HCT116 (cell line): ENCODE results near the gene CAMK2D. TPM values are rescaled to one million over a fixed set of nuclear protein-coding genes. Genes with fewer than 3 reads are reported as not detected.
A peak's percentile ranks its signal among the peaks of the same experiment; 100 is the strongest.

ENCODE experiments used
- ATAC-seq: fragments of 200-7000 bp; cut with Tn5 transposase; 2 replicates; pipeline ENCODE4 v1.9.1; 2020; ENCODE audit warnings: mild to moderate bottlenecking, moderate library complexity
- BruUV-seq: library from RNA; stranded (reverse); fragments of 400-500 nt; replicated peaks from 2 replicates; lab custom pipeline; 2021; lab: Mats Ljungman, UMichigan
- CTCF ChIA-PET: fragments of 300-600 bp; sonication (Branson Sonifier 250); formaldehyde crosslinking; loops from one replicate; lab custom pipeline; 2021; ENCODE audit warnings: antibody characterized with exemption; lab: Charles Lee
- POLR2A ChIA-PET: fragments of 300-600, 350-600 bp; sonication (Branson Sonifier 250); formaldehyde crosslinking; loops from one replicate; lab custom pipeline; 2021; ENCODE audit warnings: antibody characterized with exemption; lab: Charles Lee
- RAD21 ChIA-PET, 2 experiments: fragments of 300-600 bp; sonication (Branson Sonifier 250); formaldehyde crosslinking; loops; one replicate each; lab custom pipeline; 2023; ENCODE audit warnings: low total read pairs in 2 of 2; ENCODE audit not compliant: uncharacterized antibody in 2 of 2, unreplicated experiment in 2 of 2, low non-redundant PET in 1 of 2; lab: Charles Lee
- DNase-seq: peaks from one replicate; pipeline ENCODE4 v3.0.0-alpha.2; 2010; ENCODE audit warnings: low read depth, low spot score
- H2AFZ ChIP-seq: fragments of 200-600 bp; shearing (Covaris generic), sonication (generic); 2 replicates; pipeline ENCODE4 v1.6.1; 2017; ENCODE audit warnings: low read depth, mixed run types, mixed read lengths, antibody characterized with exemption, low read length; ENCODE audit not compliant: poor library complexity, severe bottlenecking
- H3K27ac ChIP-seq: 2 replicates; pipeline ENCODE4 v1.5.1; 2012; ENCODE audit warnings: low read depth, low read length
- H3K27me3 ChIP-seq: fragments of 200-600 bp; sonication (generic); 2 replicates; pipeline ENCODE4 v1.6.1; 2016; ENCODE audit warnings: mixed run types, low read length, mixed read lengths; ENCODE audit not compliant: insufficient read depth
- H3K36me3 ChIP-seq, 2 experiments: fragments of 200-500 bp in 1 of 2; fragments of 200-600 bp in 1 of 2; sonication (Bioruptor generic) in 1 of 2; sonication (generic) in 1 of 2; 2 replicates each; pipeline versions ENCODE4 v1.5.1 to v1.6.1; 2014 to 2016; ENCODE audit warnings: low read length in 2 of 2, inconsistent platforms in 1 of 2, mixed read lengths in 1 of 2, mixed run types in 1 of 2; ENCODE audit not compliant: insufficient read depth in 2 of 2, control insufficient read depth in 1 of 2
- H3K4me1 ChIP-seq, 2 experiments: fragments of 200-600 bp in 1 of 2; sonication (generic) in 1 of 2; 2 replicates each; pipeline versions ENCODE4 v1.5.1 to v1.6.1; 2012 to 2017; ENCODE audit warnings: low read length in 2 of 2, inconsistent platforms in 1 of 2, mild to moderate bottlenecking in 1 of 2, mixed read lengths in 1 of 2, mixed run types in 1 of 2, moderate library complexity in 1 of 2; ENCODE audit not compliant: insufficient read depth in 2 of 2, control insufficient read depth in 1 of 2
- H3K4me2 ChIP-seq: fragments of 200-600 bp; sonication (generic); 2 replicates; pipeline ENCODE4 v1.6.1; 2017; ENCODE audit warnings: mixed run types, low read length, mixed read lengths
- H3K4me3 ChIP-seq, 2 experiments: fragments of 200-600 bp in 1 of 2; sonication (generic) in 1 of 2; replicated peaks in 1 of 2; 2 replicates each; pipeline ENCODE4 v1.5.1; 2011 to 2016; ENCODE audit warnings: low read length in 2 of 2, control low read depth in 1 of 2, low read depth in 1 of 2, mild to moderate bottlenecking in 1 of 2, mixed read lengths in 1 of 2, mixed run types in 1 of 2
- H3K79me2 ChIP-seq: fragments of 200-600 bp; sonication (generic); 2 replicates; pipeline ENCODE4 v1.6.1; 2017; ENCODE audit warnings: mild to moderate bottlenecking, mixed run types, low read length, moderate library complexity, mixed read lengths; ENCODE audit not compliant: insufficient read depth
- H3K9ac ChIP-seq: fragments of 200-600 bp; sonication (generic); 2 replicates; pipeline ENCODE4 v1.6.1; 2016; ENCODE audit warnings: low read length, mixed read lengths
- H3K9me2 ChIP-seq: fragments of 200-600 bp; sonication (generic), shearing (Covaris generic); 2 replicates; pipeline ENCODE4 v1.6.1; 2017; ENCODE audit warnings: mixed run types, mild to moderate bottlenecking, moderate library complexity; ENCODE audit not compliant: insufficient read depth
- H3K9me3 ChIP-seq, 2 experiments: fragments of 200-500 bp in 1 of 2; fragments of 200-600 bp in 1 of 2; sonication (Bioruptor generic) in 1 of 2; sonication (generic) in 1 of 2; 2 replicates each; pipeline ENCODE4 v1.6.1; 2014 to 2017; ENCODE audit warnings: low read length in 2 of 2, mixed read lengths in 2 of 2, inconsistent platforms in 1 of 2, low read depth in 1 of 2, mild to moderate bottlenecking in 1 of 2, mixed run types in 1 of 2, moderate library complexity in 1 of 2; ENCODE audit not compliant: control insufficient read depth in 1 of 2, insufficient read depth in 1 of 2
- H4K20me1 ChIP-seq: fragments of 200-600 bp; sonication (generic), shearing (Covaris generic); 2 replicates; pipeline ENCODE4 v1.6.1; 2017; ENCODE audit warnings: mixed run types, mild to moderate bottlenecking, moderate library complexity; ENCODE audit not compliant: insufficient read depth
- CBX3 ChIP-seq: IDR thresholded peaks from 2 replicates; pipeline ENCODE4 v1.6.1; 2012; ENCODE audit warnings: low read depth
- EZH2phosphoT487 ChIP-seq: fragments of 200-600 bp; IDR thresholded peaks from 2 replicates; pipeline ENCODE4 v1.6.1; 2018; ENCODE audit warnings: antibody characterized with exemption, borderline replicate concordance
- FOSL1 ChIP-seq: IDR thresholded peaks from 2 replicates; pipeline ENCODE4 v1.6.1; 2012; ENCODE audit warnings: low read depth
- JUND ChIP-seq: IDR thresholded peaks from 2 replicates; pipeline ENCODE4 v1.6.1; 2012
- POLR2A ChIP-seq: IDR thresholded peaks from 2 replicates; pipeline ENCODE4 v1.7.0; 2011; ENCODE audit warnings: borderline replicate concordance; ENCODE audit not compliant: insufficient read depth, insufficient read length; ENCODE audit errors: extremely low read depth
- RAD21 ChIP-seq: IDR thresholded peaks from 2 replicates; pipeline ENCODE4 v1.6.1; 2012; ENCODE audit warnings: low read depth, mild to moderate bottlenecking
- SP1 ChIP-seq: IDR thresholded peaks from 2 replicates; pipeline ENCODE4 v1.6.1; 2012; ENCODE audit warnings: low read depth
- SRF ChIP-seq: IDR thresholded peaks from 2 replicates; pipeline ENCODE4 v1.6.1; 2012; ENCODE audit warnings: low read depth
- TCF7L2 ChIP-seq: IDR thresholded peaks from 2 replicates; pipeline ENCODE4 v1.7.0; 2011; ENCODE audit warnings: borderline replicate concordance, inconsistent platforms; ENCODE audit not compliant: insufficient read depth, insufficient read length; ENCODE audit errors: extremely low read depth
- ZFX ChIP-seq: fragments of 450-650 bp; IDR thresholded peaks from 2 replicates; pipeline ENCODE4 v1.6.1; 2017
- ZNF274 ChIP-seq: fragments of 200-500 bp; sonication (Bioruptor generic); IDR thresholded peaks from 2 replicates; pipeline ENCODE4 v1.6.1; 2014; ENCODE audit warnings: mild to moderate bottlenecking, low read depth, low read length, inconsistent platforms
- intact Hi-C: fragments of 100-400 bp; cut with micrococcal nuclease; formaldehyde crosslinking; loops from 2 replicates; pipeline ENCODE4 v1.10.0; 2022
- total RNA-seq: library from RNA; stranded (reverse); gene quantifications from one replicate; pipeline ENCODE4 v1.2.1, GENCODE V29; 2021; ENCODE audit not compliant: unreplicated experiment
- TF ChIP-seq, protein P1 (sequence below): IDR thresholded peaks from 2 replicates; pipeline ENCODE4 v1.6.1; 2012
- TF ChIP-seq, protein P2 (sequence below): IDR thresholded peaks from 2 replicates; pipeline ENCODE4 v1.6.1; 2011; ENCODE audit warnings: mild to moderate bottlenecking, low read length, moderate library complexity; ENCODE audit not compliant: insufficient replicate concordance; ENCODE audit errors: extremely low read depth
- TF ChIP-seq, protein P3 (sequence below): IDR thresholded peaks from 2 replicates; pipeline ENCODE4 v1.6.1; 2012
- TF ChIP-seq, protein P4 (sequence below): IDR thresholded peaks from 2 replicates; pipeline ENCODE4 v1.6.1; 2012; ENCODE audit warnings: low read depth

CAMK2D gene
- total RNA-seq, 1 experiment from 2014 or later = 67.0 TPM

DNA sequence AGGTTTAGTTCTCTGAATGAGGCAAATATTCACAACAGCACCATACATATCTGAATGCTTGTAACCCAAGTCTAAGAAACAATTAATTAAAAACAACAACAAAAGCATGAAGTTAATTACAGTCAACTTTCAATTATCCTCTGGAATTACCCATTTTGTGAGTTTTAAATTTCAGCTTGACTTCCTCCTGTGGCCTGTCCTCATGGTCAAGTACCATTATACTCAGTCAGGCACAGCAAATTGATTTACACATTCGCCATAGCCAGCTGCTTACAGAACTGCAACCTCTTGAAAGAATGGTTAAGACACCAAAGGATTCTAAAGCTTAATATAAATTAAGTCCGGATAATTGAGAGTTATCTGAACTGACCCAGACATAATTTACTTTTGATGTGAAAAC, 306.5 kb downstream of the CAMK2D start:
- POLR2A ChIA-PET = no interaction called here
- Histone ChIP-seq H3K4me3 (no peak overlapping the region), H3K9ac (no peak overlapping the region), H3K27ac (no peak overlapping the region), H3K4me1 (peaks cover 12 to 20% of the 10 kb centered on the region in 2 experiments; a peak in 3 of 4 replicates), H3K9me2 (no peaks in the 10 kb centered on the region), H3K27me3 (no peaks in the 10 kb centered on the region), H4K20me1 (no peaks in the 10 kb centered on the region), H3K79me2 (no peaks in the 10 kb centered on the region), H2AFZ (no peak overlapping the region), H3K9me3 (no peaks in the 10 kb centered on the region), H3K36me3 (no peaks in the 10 kb centered on the region), H3K4me2 (no peak overlapping the region)
- CTCF ChIA-PET = no interaction called here
- intact Hi-C loops = no loop called here
- no peak for DNase-seq
- TF ChIP-seq TCF7L2 (no peak), EZH2phosphoT487 (no peak)
- TF ChIP-seq, protein P1, sequence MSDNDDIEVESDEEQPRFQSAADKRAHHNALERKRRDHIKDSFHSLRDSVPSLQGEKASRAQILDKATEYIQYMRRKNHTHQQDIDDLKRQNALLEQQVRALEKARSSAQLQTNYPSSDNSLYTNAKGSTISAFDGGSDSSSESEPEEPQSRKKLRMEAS = no peak
- TF ChIP-seq, protein P2, sequence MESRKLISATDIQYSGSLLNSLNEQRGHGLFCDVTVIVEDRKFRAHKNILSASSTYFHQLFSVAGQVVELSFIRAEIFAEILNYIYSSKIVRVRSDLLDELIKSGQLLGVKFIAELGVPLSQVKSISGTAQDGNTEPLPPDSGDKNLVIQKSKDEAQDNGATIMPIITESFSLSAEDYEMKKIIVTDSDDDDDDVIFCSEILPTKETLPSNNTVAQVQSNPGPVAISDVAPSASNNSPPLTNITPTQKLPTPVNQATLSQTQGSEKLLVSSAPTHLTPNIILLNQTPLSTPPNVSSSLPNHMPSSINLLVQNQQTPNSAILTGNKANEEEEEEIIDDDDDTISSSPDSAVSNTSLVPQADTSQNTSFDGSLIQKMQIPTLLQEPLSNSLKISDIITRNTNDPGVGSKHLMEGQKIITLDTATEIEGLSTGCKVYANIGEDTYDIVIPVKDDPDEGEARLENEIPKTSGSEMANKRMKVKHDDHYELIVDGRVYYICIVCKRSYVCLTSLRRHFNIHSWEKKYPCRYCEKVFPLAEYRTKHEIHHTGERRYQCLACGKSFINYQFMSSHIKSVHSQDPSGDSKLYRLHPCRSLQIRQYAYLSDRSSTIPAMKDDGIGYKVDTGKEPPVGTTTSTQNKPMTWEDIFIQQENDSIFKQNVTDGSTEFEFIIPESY = no peak
- RAD21 ChIA-PET = no interaction called here
- no peak for ATAC-seq
- BruUV-seq = no TSS peak

DNA sequence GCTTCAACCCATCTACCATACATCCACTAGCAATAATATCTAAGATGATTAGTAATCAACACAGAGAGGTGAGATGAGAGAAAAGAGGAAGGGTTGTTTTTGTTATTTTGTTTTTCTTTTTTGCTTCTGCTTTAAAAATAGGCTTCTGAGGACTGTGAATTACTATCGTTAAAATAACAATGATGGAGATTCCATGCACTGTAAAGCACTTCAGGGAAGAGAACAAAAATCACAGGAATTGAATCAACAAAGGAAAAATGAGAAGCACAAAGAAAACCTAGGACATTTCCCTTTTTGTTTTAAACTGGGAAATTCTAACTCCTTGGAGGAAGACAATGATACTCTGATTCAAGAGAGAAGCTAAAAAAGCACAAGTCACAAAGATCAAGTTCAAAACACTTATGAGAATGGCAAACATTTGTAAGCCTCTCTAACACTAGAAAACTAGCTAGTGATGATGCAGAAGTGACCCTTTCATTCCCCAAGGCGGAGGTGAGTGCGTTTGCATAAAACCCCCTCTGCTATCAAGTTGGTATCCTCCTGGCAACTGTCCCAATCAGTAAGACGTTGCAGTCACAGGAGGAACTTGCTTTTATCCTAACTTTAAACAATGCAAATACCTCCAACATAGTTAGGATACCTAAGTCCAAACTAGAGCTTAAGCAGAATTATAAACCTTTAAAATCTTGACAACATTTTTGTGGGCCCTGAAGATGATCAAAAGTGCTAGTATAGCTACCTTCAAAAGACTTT, 308.5 kb downstream of the CAMK2D start:
- Histone ChIP-seq H3K27me3 (no peaks in the 10 kb centered on the region), H3K9ac (no peak overlapping the region; the same call in 1 of the 2 replicates), H3K79me2 (no peaks in the 10 kb centered on the region), H4K20me1 (no peaks in the 10 kb centered on the region), H3K9me3 (no peaks in the 10 kb centered on the region), H3K9me2 (no peaks in the 10 kb centered on the region), H3K4me1 (peaks cover 11 to 20% of the 10 kb centered on the region in 2 experiments; a peak in 3 of 4 replicates), H2AFZ (peak overlapping the region; percentile 1), H3K4me2 (peak overlapping the region; percentile 27), H3K4me3 (no peak overlapping the region), H3K27ac (no peak overlapping the region; the same call in 1 of the 2 replicates), H3K36me3 (no peaks in the 10 kb centered on the region)
- DNase-seq = no peak
- ChIA-PET POLR2A (interaction anchor here (0.8 to 1.8 kb wide), 2 partner anchors 9 to 15 kb away, joined by 3 to 6 read pairs; no protein-coding TSS in a partner anchor), RAD21 (no interaction called here), CTCF (no interaction called here)
- BruUV-seq = TSS peak; percentile 26
- intact Hi-C loops = no loop called here
- peak; percentile 48 for ATAC-seq
- TF ChIP-seq SRF (peak; percentile 46; the same call in 1 of the 2 replicates), FOSL1 (no peak), CBX3 (no peak), ZNF274 (no peak), RAD21 (no peak), POLR2A (no peak), JUND (peak; percentile 41), ZFX (no peak), SP1 (no peak)
- TF ChIP-seq, protein P3, sequence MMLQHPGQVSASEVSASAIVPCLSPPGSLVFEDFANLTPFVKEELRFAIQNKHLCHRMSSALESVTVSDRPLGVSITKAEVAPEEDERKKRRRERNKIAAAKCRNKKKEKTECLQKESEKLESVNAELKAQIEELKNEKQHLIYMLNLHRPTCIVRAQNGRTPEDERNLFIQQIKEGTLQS = no peak
- TF ChIP-seq, protein P4, sequence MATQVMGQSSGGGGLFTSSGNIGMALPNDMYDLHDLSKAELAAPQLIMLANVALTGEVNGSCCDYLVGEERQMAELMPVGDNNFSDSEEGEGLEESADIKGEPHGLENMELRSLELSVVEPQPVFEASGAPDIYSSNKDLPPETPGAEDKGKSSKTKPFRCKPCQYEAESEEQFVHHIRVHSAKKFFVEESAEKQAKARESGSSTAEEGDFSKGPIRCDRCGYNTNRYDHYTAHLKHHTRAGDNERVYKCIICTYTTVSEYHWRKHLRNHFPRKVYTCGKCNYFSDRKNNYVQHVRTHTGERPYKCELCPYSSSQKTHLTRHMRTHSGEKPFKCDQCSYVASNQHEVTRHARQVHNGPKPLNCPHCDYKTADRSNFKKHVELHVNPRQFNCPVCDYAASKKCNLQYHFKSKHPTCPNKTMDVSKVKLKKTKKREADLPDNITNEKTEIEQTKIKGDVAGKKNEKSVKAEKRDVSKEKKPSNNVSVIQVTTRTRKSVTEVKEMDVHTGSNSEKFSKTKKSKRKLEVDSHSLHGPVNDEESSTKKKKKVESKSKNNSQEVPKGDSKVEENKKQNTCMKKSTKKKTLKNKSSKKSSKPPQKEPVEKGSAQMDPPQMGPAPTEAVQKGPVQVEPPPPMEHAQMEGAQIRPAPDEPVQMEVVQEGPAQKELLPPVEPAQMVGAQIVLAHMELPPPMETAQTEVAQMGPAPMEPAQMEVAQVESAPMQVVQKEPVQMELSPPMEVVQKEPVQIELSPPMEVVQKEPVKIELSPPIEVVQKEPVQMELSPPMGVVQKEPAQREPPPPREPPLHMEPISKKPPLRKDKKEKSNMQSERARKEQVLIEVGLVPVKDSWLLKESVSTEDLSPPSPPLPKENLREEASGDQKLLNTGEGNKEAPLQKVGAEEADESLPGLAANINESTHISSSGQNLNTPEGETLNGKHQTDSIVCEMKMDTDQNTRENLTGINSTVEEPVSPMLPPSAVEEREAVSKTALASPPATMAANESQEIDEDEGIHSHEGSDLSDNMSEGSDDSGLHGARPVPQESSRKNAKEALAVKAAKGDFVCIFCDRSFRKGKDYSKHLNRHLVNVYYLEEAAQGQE = no peak
